ENCODE results near the gene TBXT.
A peak's percentile ranks its signal among the peaks of the same experiment; 100 is the strongest.

Gene TBXT

GRCh38 chr6:166165558-166166313 lies 1.9 kb downstream of the TBXT start:
- no peak for TF ChIP-seq CTCF (IDR thresholded peaks at IDR 0.05; ENCODE audit: low read length, missing control alignments)
- no peak overlapping the region for H3K4me3 ChIP-seq (replicated peaks; ENCODE audit: low read depth, low read length)
- no peak for DNase-seq (ENCODE audit: low read depth)

- DNase-seq (ENCODE audit: low read depth), result no peak
- TF ChIP-seq CTCF (IDR thresholded peaks at IDR 0.05; ENCODE audit: low read length, missing control alignments), result no peak
- H3K4me3 ChIP-seq (replicated peaks; ENCODE audit: low read depth, low read length), result no peak overlapping the region
These were observed 4.9 kb downstream of the TBXT start for GRCh38 chr6:166162599-166163342.

GRCh38 chr6:166157930-166158617 lies 9.6 kb downstream of the TBXT start:
- DNase-seq (ENCODE audit: low read depth), result no peak
- TF ChIP-seq CTCF (IDR thresholded peaks at IDR 0.05; ENCODE audit: low read length, missing control alignments), result no peak
- H3K4me3 ChIP-seq (replicated peaks; ENCODE audit: low read depth, low read length), result no peak overlapping the region

- peak; percentile 43 for TF ChIP-seq CTCF (IDR thresholded peaks at IDR 0.05; ENCODE audit: low read length, missing control alignments)
- H3K4me3 ChIP-seq (replicated peaks; ENCODE audit: low read depth, low read length), result no peak overlapping the region
- DNase-seq (ENCODE audit: low read depth), result peak; percentile 29
These were observed 10.7 kb downstream of the TBXT start for GRCh38 chr6:166156942-166157341.

GRCh38 chr6:166153966-166154365 lies 13.7 kb downstream of the TBXT start:
- no peak overlapping the region for H3K4me3 ChIP-seq (replicated peaks; ENCODE audit: low read depth, low read length)
- TF ChIP-seq CTCF (IDR thresholded peaks at IDR 0.05; ENCODE audit: low read length, missing control alignments), result no peak
- DNase-seq (ENCODE audit: low read depth), result no peak

GRCh38 chr6:166152660-166153059 lies 15.0 kb downstream of the TBXT start:
- no peak overlapping the region for H3K4me3 ChIP-seq (replicated peaks; ENCODE audit: low read depth, low read length)
- TF ChIP-seq CTCF (IDR thresholded peaks at IDR 0.05; ENCODE audit: low read length, missing control alignments), result no peak
- no peak for DNase-seq (ENCODE audit: low read depth)

Data from fibroblast of pulmonary artery (primary cell).